A172 (cell line): ENCODE results near the gene LHFPL3. TPM values are rescaled to one million over a fixed set of nuclear protein-coding genes. Genes with fewer than 3 reads are reported as not detected.
"Not testable (repeated sequence)": the region's sequence is repeated elsewhere in the genome, so short reads cannot be mapped to it uniquely, and the experiment has no call there.

Source experiments
- DNase-seq: peaks from one replicate; pipeline ENCODE4 v3.0.0-alpha.2; 2015; ENCODE audit warnings: low spot score
- total RNA-seq: library from RNA; depleted of rRNA; stranded (reverse); fragments of >200 nt; shearing (Covaris generic); gene quantifications from 2 replicates; pipeline ENCODE4 v1.2.3, GENCODE V29; 2014

Gene LHFPL3
- total RNA-seq, 1 experiment from 2014 or later, result not detected

DNA sequence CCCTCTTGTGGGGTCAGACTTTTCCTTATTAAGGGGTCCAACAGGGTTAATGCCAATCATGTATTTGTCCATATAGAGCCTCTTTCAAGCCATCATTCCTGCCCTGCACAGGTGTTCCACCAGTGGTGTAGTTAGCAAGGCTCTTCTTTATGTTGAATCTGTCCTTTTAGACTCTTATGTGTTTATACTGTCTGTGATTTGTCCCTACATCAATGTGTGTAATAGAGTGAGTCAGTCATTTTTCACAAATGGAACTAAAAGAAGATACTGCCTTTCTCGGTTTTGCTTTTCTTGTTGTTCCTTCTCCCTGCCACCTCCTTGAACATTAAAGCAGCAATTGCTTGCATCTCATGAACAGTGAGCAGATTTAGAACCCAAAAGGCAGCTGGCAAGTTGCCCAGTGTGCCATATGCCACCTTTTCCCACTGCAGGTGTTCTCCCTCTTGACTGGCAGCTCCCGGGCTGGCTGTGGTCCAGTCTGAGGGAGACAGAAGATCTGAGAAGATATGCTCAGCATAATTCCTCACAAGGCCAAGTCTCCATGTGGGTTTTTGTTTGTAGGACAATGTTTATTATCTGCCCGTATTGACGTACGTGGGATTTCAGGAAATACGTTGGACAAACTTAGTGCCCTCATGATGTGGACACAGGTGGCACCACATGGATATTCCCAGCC lies 154.1 kb downstream of the LHFPL3 start:
- no peak for DNase-seq

DNA sequence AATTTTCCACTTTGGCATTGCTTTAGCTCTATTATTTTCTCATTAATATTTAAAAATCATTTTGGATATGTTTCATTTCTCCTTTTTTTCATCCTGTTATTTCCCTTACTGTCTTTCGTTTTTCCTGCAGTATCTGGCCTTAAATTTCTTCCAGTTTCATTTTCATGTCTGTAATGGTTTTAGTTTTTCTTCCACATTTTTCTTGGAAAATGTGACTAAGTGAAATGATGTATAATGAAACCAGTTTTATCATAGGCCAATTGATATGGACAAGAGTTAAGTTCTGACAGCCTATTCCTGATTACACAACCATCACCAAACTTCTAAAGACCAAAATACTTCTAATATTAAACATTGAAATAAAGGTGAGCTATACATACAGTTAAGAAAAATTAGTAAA lies 158.5 kb downstream of the LHFPL3 start:
- DNase-seq, result no peak

DNA sequence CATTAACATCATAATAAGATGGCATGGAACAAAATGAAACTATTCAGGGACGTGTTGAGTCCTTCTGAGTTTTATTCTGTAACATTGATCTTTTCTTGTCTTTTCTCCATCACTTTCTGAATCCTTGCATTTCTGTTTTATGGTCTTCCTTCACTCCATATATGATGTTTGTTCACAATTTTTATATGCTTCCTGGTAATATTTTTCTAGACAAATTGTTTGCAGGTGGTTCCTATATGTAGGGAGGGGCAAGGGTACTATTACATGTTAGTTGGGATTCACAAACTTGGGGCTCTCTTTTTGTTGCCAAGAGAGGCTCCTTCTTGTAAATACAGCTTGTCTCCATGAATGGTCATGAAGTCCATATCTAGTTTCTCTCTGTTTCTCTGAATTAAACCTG lies 159.2 kb downstream of the LHFPL3 start:
- no peak for DNase-seq

DNA sequence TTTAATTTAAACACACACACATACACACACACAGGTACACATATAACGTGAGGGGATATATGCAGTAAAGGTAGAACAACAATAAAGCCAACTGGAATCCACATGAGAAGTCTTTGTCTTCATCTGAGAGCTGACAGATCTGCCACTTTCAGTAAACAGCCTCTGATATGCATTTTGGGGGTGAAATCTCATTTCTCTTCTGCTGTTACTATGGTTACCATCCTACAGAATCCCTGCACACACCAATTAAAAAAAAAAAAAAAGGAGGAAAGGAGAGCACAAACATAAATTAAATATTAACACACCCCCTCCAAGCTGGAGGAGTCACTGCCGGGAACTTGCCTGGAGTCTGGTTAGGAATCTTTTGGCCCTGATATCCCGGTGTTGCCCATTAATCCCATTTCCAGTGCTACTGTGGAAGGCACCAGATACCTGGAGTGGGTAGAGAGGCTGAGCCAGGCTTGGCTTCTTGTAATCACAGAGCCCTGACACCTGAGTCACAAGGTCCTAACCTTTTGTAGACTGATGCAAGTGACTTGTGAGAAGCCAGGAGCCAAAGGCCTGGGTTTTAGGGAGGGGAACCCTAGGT lies 169.1 kb downstream of the LHFPL3 start:
- DNase-seq, result no peak

DNA sequence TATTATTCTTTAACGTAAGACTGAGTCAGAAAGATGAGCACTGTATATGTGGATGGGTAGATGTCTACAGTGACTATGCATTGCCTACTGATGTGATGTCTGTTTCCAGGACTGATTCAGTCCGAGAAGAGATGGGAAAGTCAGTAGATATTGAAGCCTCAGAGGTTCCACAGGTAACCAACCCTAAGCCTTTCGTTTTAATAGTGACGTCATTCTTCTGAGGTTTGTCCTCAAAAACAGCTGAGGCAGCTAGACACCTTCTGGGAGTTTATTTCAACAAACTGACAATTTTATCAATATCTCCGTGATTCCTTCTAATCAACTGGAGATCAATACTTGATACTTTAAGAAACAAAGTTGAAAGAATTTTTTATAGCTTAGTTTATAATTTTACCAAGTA lies 171.6 kb downstream of the LHFPL3 start:
- no peak for DNase-seq

DNA sequence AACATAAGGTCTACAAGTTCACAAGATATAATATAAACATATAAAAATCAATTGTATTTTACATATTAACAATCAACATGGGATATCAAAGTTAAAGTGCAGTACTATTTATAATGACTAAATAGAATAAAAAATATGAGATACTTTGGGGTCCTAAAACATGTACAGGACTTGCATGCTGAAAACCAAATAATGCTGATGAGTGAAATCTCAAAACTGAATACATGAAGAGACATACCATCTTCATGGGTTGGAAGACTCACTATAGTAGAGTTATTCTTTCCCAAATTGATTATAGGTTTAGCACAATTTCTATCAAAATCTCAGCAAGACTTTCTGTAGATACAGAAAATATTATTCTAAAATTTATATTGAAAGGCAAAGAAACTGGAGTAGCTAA lies 181.5 kb downstream of the LHFPL3 start:
- no peak for DNase-seq

DNA sequence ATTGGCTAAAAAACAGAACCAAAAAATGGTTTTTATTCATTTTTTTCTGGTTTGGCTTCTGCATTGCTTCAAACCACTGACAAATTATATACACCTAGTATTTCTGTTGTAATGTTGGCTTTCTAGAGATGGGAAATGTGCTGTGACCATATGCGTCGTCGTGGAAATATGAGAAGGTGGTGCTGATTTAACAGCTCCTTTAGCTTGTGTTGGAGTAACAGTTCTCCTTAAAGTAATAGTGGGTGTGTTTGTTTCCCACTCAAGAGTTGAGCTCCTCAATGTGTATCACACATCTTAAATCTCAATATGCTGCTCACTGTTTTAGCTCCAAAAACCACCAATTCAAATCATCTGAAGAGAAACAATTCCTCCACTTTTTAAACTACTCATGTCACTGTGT lies 196.4 kb downstream of the LHFPL3 start:
- DNase-seq, result no peak

DNA sequence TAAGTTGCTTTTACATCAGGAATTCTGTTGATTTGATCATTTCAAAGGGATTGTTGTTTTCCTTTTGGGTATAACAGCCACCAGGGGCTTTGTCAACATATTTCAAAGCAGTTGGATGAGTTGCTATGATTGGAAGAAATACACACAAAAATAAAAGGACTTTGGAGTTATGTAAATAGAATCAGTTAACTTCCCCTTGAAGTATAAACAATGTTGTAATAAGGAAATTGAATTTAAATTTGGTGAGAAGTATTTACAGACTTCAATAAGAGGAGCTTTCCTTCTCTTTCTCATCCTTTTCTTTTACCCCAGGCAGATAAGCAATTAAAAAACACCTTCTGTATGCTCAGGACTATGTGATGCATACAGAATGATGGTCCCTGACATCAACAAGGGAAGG lies 199.7 kb downstream of the LHFPL3 start:
- DNase-seq, result no peak

DNA sequence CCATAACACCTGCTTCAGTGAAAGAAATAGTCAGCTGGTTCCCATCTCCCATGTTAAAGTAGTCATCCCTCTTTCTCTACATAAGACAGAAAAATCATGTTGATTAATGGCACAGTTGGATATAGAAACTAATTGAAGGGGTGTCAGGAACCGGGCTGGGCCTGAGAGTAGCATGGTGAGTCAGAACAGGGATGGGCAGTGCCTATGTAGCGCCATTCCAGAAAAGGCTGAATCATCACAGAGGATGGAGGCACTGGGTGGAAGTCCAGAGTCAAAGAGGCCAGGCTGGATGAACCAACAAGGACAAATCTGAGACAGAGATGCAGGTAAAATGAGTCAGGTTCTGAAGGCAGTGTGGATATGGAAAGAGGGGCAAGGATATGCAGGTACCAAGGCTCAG lies 201.2 kb downstream of the LHFPL3 start:
- no peak for DNase-seq

DNA sequence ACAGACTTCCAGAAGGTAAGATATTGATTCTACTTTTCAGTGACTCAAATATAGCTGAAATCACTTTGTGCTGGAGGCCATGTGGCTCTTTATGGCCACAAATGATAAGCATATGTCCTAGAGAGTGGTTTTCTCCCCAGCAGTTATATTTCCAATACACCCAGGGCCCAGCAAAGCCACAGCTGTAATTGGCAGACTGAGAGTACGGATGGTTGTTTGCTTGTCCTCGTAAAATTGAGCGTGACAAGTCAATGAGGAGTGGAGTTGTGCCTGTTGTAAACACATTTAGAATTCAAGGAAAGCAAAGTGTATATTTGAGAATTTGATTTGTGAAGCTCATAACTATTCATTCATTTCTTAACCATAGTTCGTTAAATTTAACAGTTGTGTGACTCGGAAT lies 201.8 kb downstream of the LHFPL3 start:
- DNase-seq, result no peak

DNA sequence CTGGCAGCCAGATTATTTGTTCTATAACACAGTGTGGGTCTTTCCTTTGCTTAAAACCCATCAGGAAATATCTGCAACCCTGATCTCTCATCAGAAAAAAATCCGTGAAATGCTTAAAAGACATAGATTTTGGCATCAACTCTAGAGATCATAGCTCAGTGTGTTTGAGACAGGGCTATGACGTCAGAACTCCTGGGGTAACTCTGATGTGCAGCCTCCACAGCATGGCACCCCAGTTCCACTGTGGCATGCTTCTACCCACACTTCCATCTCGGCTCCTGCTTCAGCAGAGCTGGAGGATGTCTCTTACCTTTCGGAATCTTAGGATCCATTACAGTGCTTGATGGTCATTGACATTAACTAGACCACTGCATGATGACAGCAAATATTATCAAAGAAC lies 205.7 kb downstream of the LHFPL3 start:
- DNase-seq, result no peak

DNA sequence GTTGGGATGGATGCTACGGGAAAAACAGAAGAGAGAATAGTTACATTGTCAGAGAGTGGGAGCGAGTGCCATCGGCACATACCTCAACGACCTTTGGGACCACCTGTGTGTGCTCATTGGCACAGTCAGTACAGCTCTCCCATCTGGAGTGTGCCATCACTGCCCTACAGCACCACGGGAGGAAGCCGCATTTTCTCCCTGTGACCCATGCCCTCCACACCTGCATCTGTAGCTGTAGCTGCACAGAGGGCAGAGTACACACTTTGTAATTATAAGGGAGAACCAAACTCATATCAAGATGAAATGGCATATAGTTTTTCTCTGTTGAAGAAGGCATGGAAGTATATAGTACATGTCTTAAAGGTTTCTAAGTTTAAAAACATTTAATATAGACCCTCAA lies 207.4 kb downstream of the LHFPL3 start:
- DNase-seq, result no peak

DNA sequence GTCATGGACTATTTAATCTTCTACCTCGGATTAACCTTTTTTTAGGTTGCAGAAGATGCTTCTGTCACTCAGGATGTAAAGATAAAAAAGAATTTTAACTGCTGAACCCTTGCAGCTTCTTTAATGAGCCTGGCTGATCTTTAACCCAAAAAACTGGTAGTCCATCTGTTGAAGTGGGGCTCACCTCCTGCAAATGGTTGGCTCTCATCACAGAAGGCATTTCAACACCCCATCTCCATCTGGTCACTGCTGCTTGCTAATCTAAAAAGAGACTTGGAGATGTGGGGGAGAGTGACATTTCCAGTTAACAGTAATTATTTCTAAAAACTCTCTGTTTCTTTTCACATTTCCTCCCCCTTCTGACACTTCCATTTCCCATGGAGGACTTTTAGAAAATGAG lies 208.6 kb downstream of the LHFPL3 start:
- no peak for DNase-seq

DNA sequence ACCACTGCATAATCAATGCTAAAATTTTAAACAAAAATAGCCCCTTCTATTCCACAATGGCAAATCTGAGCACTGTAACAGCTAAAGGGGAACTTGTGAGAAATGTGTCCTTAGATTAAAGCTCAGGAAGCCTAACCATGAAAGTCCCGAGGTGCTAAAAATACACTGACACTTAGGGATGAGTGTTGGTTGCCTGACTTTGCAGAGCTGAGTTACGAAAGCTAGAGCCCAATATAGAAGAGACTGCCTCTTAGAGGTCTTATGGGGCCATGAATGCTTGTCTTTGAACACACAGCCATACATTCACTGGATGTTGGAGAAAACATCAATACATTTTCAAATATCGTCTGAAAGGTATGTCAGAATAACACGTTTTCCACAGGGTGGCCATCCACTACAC lies 209.7 kb downstream of the LHFPL3 start:
- no peak for DNase-seq

DNA sequence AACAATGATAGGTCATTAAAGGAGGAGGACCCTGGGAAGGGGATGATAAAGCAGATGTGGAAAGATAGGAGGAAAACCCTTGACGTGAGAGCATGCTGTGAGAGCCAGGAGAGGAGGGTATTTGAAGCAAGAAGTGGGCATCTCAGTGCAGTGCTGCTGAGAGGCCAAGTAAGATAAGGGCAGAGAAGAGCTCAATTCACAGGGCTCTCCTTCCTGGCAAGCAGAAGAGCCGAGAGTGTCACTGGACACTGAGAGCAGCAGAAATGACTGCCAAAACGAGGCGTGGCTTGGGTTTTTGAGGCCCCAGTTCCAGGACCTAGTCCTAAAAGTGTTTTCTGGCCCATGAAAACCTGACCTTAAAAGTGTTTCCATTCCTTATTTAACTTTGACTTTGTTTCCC lies 213.5 kb downstream of the LHFPL3 start:
- no peak for DNase-seq

DNA sequence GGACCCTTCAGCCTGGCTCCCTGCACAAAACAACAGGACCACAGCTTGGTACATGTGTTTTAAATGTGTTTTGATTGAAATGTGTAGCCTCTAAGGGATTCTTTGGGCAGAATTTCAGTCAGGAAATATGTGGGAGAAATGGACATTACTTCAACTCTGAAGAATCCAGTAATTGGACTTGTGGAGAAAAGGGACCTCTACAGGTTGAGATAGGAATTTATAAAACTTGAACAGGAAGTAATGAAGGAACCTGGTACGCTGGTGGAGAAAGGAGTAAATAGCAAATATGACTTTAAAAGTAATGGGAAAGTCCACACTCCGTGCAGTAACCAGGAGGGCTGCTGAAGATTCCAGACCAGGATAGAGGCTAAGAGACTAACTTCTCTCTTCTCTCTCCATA lies 220.5 kb downstream of the LHFPL3 start:
- no peak for DNase-seq

DNA sequence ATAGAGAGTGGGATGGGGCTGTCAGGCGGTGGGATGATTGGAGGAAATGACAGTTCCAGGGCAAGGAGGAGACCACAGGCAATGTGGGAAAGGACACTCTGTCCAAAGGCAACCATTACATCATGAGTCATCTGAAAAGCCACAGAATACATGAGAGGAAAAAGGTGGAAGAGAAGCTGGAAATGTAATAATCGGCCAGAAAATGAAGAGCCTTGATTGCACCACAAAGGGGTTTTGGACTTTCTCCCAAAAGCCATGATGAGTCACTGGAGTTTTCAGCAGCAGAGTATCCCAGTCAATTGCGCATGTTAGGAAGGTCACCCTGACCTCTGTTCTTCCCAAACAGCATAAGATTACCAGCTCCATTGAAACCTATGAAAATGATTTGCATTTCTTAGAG lies 222.0 kb downstream of the LHFPL3 start:
- DNase-seq, result no peak

DNA sequence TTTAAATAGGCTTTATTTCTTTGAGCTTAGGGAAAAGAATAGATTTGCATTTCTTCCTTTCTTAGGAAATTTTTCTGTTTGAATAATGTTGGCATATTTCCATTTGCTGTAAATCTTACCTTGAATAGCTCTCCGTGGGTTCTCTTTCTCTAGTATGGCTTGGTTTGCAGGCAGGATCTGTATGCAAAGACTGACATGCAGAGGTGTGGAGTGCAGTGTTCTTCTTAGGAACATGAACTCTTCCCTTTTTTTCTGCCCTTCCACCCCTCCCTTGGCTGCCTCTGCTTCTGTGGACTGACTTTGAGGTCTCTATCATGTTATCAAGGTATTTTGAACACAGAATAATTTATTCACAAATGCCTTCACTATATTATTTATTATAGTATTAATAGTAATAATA lies 222.8 kb downstream of the LHFPL3 start:
- no peak for DNase-seq

DNA sequence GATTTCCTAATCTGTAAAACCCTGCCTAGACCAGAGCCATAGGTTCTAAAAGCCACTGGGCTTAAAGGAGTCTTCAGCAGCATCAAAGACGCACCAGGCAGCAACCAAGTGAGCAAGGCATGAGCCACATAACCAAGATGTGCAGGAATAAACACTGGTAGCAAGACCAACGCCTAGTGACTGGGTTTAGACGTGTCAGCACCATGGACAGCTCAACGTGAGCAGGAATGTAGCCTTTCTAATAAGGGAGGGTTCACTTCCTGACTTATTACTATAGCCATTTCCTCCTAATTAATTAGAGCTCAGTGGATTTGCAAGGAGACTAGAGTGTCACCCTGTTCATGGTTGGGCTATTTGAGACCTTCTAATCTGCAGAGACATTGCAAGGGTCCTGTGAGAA lies 223.7 kb downstream of the LHFPL3 start:
- DNase-seq, result peak; percentile 48

DNA sequence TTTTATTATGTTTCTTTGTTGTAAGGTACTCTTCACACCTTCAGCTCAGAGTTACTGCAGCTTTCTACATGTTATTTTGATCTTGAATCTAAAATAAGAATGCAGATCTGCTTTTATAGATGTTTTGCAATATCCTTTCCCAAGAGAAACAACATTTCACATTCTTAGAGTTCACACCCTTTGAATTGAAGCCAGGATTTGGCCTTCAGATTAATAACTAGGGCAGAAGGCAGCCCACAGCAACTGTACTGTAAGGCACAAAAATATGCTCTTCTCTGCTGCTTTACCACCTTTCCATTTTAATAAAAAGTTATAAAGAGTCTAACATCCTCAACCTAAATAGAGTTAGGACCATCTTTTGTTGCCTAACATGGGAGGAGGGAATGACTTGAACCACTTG lies 224.7 kb downstream of the LHFPL3 start:
- DNase-seq, result no peak

DNA sequence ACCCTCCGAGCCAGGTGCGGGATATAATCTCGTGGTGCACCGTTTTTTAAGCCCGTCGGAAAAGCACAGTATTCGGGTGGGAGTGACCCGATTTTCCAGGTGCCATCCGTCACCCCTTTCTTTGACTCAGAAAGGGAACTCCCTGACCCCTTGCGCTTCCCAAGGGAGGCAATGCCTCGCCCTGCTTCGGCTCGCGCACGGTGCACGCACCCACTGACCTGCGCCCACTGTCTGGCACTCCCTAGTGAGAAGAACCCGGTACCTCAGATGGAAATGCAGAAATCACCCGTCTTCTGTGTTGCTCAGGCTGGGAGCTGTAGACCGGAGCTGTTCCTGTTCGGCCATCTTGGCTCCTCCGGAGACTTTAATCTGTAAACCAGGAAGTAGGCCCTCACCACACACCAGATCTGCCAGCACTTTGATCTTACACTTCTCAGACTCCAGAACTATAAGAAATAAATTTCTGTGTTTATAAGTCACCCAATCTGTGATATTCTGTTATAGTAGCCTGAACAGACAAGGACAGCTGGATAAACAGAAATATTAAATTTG lies 235.0 kb downstream of the LHFPL3 start:
- DNase-seq, result not testable (repeated sequence)

DNA sequence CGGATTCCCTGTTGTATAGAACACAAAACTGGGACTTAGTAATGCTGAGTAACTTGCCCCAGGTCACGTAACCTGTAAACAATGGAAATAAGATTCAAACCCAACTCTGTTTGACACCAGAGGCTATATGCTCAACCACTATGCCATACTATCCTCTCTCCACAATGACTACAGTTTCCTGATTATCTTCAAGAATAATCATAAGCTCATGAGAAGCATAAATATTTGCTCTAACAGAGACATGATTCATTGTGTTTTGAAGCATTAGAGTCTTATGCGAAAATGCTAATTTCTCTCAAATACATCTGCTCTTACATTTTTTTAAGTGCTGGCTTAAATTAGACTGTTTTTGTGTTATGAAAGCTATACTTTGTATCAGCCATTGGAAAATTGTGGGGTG lies 241.3 kb downstream of the LHFPL3 start:
- DNase-seq, result no peak

DNA sequence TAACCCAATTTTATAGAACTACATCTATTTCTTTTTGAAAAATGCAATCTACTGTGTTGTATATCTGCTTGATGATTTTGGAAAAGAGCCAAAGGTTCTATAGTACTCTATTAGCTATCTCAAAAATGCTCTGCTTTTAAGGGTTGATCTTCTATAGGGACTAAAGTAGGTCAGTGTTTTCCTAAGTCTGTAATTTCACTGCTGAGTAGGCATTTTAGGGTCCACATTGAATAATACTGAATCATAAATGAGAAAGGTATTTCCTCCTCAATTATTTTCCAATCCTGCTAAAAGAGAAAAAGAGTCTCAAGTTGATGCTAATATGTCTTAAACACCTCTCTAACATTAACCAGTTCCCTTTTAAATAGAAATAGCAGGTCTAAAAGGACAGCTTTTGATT lies 244.2 kb downstream of the LHFPL3 start:
- no peak for DNase-seq

DNA sequence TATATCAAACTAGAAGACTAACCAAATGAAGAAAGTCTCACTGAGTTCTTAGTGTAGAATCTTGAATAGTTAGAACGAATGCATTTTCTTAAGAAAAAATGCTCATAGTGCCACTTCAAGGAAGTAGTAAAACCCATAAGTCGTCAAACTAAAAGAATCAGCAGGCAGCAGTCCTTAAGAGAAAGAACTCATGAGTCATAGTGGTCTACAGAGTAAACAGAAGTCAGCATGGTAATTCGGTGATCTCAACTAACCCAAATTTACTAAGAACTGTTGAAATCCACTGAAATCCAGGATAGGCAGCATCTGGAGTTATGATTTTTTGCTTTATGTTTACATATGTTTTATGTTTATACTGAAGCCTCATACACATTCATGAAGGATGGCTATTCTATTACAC lies 256.2 kb downstream of the LHFPL3 start:
- DNase-seq, result peak; percentile 10
